RPMI7951 (cell line): ENCODE measurements around the gene ZNF692. TPM values are rescaled to one million over a fixed set of nuclear protein-coding genes. Genes with fewer than 3 reads are reported as not detected.
A peak's percentile ranks its signal among the peaks of the same experiment; 100 is the strongest.

Experiments used
- DNase-seq: peaks from one replicate; pipeline ENCODE4 v3.0.0-alpha.2; 2012; ENCODE audit warnings: low read depth
- total RNA-seq: library from RNA; depleted of rRNA; stranded (reverse); fragments of >200 nt; shearing (Covaris generic); gene quantifications from 2 replicates; pipeline ENCODE4 v1.2.3, GENCODE V29; 2014

Gene ZNF692
- total RNA-seq, 1 experiment from 2014 or later: 14.8 TPM

GRCh38 chr1:248881261-248881660, 22.4 kb upstream of the ZNF692 start:
- no peak for DNase-seq

DNA sequence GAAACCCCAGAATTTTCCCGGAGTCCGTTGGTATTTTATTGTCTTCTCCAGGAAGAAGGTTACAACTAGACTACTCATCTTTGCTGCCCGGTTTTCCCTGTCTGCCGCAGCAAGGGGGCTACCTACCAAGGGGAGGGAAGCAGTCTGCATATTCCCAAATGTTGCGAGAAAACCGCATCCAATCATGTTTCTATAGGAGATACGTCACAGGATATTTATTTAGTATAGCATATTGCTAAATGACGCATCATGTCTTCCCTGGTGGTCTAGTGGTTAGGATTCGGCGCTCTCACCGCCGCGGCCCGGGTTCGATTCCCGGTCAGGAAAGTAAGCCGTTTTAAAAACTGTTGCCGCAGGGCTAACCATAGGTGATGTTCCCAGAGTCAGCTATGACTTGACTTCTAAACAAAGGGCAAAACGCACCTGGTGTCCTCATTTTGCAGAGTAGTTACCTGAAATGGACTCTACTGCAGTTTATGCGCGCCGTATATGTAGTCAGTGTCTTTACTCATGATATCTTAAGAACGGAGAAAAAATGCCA, 15.2 kb upstream of the ZNF692 start:
- DNase-seq: no peak

- DNase-seq: peak; percentile 92
These were observed 14.6 kb upstream of the ZNF692 start for GRCh38 chr1:248873409-248873992.

GRCh38 chr1:248872752-248873408, 14.0 kb upstream of the ZNF692 start:
- DNase-seq: peak; percentile 65

DNA sequence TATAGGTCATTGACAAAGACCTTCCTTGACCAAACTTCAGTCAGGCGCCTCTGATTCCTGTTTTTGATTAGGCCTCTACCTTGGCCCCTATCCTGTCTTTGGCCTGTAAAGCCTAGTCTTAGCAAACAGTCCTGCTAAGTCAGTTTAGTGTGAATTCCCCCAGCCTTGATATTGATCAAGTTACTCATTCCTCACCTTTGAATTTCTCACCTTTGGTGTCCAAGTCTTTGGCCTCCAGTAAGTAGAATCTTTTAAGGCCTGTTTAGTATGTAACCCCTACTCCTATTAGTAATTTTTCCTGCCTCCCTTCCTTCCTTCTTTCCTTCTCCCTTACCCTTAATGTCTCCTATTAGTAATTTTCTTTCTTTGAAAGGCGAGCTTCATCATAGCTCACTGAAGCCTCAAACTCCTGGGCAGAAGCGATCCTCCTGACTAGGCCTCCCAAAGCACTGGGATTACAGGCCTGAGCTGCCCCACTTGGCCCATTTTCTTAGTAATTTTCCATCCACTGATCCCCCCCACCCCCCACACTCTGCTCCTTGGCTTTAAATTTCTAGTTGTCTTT, 13.0 kb upstream of the ZNF692 start:
- DNase-seq: peak; percentile 49

DNA sequence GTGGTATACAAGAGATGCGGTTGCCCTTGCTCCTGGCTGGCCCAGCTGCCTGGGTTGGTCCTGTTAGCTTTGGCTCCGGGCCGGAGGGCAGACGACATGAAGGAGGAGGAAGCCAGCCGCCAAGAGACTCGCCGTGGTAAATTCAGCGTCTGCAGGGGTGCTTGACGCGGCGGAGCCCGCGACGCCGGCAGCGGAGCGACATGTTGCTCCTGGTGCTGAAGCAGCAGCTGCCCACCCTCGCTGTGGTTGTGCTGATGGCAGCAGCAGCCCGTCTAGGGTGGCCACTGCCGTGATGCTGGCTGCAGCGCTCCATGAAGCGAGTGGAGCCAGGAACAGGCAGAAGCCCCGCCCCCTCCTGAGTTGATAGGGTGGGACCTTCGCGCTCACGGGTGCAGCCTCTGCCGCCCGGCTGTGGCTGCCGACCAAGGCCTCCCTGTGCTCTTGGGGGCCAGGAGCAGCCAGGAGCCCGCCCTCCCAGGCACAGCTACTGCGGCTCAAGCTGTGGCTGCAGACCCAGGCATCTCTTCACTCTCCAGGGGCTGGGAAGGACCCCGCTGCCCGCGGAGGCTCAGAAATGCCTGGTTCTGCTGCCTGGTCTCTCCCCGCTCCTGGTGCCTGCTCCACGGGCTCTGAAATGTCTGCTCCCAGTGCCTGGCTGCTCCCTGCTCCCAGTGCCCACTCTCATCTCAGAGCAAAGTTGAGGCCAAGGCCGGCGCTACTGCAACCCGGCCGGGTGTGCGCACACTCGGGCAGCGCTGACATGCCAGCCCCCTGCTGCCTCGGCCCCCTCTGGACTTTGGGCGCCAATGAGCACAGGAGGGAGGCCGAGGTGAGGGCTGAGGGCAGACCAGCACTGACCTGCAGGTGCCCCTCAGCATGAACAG, 4.4 kb upstream of the ZNF692 start:
- DNase-seq: peak; percentile 84

DNA sequence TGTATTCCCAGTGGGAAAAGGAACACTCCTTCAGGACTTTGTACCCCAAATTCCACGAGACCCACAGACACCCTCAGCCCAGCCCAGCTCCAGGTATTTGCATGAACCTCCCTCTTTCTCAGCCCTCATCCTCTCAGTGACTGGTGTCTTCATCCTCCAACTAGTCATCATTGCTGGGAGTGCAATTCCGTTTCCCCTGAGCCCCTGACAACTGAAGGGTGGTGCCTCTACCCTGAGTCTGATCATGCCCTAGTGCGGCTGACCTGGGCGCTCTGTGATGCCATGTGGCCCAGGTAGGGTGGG, 3.8 kb upstream of the ZNF692 start:
- no peak for DNase-seq

DNA sequence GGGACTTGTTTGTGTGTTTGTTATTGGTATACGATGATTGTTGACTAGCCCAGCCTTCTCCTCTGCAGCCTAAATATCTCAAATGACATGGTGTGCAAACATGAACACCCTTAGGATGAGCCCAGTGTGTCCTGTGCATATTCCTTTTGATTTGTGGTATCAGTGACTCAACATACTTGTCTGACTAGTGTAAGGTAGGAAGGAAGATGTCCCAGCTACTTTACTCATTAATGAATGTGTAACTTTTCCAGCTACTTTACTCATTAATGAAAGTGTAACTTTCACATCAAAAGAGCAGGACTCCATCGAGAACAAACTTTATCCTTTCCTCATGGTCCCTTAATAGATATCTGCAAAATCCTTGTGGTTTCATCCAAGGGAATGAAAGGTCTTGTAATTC, 2.7 kb upstream of the ZNF692 start:
- no peak for DNase-seq

- no peak for DNase-seq
These were observed 1.1 kb upstream of the ZNF692 start for GRCh38 chr1:248860007-248860406.

GRCh38 chr1:248858096-248858890, 592 bp downstream of the ZNF692 start:
- DNase-seq: peak; percentile 71

DNA sequence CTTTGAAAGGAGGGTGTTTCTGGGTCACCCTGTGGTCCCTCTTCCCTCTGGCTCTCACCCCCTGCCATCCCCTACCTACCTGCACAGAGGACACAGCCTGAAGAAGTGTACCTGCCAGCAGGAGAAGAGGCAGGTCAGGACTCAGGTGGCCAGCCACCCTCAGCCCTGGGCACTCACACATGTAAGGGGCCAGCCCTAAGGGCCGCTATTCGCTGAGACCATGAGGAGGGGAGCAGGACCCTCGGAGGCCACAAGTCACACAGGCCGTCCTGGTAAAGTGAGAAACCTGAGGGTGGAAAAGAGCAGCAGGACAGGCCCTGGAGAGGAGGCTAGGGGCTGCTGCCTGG, 1.2 kb downstream of the ZNF692 start:
- no peak for DNase-seq

GRCh38 chr1:248857201-248857600, 1.7 kb downstream of the ZNF692 start:
- no peak for DNase-seq

DNA sequence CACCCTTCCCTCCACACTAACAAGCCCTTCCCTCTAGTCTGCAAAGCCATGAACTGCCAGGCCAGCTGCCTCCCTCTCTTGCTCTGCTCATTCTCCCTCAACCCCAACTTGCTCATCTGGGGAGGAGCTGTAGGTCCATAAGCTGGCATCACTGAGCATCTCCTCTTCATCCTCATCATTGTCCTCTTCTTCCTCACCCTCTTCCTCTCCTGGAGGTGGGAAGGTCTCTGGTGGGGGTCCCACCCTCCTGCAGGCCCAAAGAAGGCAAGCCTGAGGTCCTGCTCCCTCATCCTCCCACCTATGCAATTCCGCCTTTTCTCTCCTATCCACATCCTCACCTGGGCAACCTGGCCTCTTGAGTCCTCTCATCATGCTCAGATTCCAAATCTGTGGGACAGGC, 2.7 kb downstream of the ZNF692 start:
- no peak for DNase-seq

DNA sequence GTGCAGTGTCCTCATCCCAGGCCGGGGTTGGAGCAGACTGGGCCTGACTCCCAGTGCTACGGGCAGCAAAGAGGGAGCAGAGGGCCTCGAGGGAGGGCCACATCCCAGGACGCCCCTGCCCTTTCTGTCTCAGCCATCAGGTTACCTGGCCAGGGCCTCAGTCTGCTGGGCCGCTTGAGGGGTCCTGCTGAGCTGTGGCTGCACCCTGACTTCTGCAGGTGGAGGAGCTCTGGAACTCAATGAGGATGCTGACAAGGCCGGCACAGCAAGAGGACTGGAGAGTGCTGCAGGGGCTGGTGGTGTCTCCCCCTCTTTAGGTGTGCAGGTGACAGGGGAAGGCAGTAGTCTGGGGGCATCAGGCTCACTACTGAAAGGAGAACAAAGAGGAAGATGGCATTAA, 3.3 kb downstream of the ZNF692 start:
- DNase-seq: no peak

- no peak for DNase-seq
These were observed 5.1 kb downstream of the ZNF692 start for GRCh38 chr1:248853663-248854375.

GRCh38 chr1:248852481-248853405, 6.1 kb downstream of the ZNF692 start:
- DNase-seq: no peak

DNA sequence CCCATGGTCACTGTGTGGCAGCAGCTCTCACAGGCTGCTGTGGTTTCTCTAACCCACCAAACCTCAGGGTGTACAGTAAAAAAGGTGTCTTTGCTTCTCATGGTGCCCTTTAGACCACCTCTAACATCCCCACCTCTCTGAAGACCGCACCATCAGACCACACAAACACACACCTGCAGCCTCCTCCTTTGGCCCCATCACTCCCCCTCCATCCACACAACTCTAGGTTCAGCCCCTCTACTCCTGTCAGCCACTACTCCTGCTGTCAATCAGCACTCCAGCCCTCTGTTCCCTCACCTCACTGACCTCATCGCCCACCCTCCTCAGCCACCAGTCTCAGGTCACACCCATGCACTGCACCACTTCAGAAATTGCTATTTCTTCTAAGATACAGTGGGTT, 7.5 kb downstream of the ZNF692 start:
- no peak for DNase-seq

DNA sequence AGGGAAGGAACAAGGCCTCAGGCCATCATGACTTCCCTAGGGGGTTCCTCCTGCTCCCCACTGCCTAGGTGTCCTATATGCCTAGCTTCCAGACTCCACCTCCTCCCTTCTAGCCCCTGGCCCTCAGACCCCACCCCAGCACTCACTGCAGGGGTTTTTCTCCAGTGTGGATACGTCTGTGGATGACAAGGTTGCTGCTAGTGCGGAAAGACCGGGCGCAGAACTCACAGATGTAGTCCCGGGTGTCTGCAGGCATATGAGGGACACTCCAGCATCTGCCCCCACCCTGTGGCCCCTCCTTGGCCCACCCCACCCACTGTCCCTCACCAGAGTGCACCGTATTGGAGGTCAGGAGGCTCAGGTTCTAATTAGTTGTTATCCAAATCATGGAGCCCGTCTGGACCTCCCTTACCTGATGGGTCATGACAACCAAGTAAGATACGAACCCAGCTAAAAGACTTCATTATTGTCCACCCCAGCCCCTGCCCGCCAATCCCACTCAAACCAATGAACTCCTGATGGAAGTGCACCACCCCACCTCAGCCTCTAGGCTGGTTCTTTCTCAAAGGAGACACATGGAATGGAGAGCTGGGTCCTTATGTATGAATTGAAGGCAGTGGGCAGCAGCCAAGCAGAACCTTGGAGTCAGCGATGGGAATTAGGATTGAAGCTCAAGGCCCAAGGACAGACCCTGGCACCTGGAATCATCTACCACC, 8.2 kb downstream of the ZNF692 start:
- DNase-seq: no peak

GRCh38 chr1:248850124-248850523, 8.8 kb downstream of the ZNF692 start:
- DNase-seq: no peak
